Activated naive CD8-positive, alpha-beta T cell treated with anti-CD3 and anti-CD28 coated beads, Interleukin-2, amount 50 U/mL, for 24 hours (primary cell): ENCODE data around the gene HAUS8.
"Not testable (repeated sequence)": the region's sequence is repeated elsewhere in the genome, so short reads cannot be mapped to it uniquely, and the experiment has no call there.

ENCODE experiments used
- ATAC-seq: fragments of 150-1000 bp; cut with Tn5 transposase; one replicate; pipeline ENCODE4 v1.10.0; 2021
- DNase-seq: peaks from one replicate; pipeline ENCODE4 v3.0.0; 2021
- H3K27ac Mint-ChIP-seq: one replicate; pipeline ENCODE4 v1.8.0; 2021; ENCODE audit warnings: mild to moderate bottlenecking, mixed read lengths
- H3K27me3 Mint-ChIP-seq: one replicate; pipeline ENCODE4 v1.8.0; 2021; ENCODE audit warnings: mixed read lengths
- H3K36me3 Mint-ChIP-seq: one replicate; pipeline ENCODE4 v1.8.0; 2021; ENCODE audit warnings: low read depth, mixed read lengths
- H3K4me1 Mint-ChIP-seq: one replicate; pipeline ENCODE4 v1.8.0; 2021; ENCODE audit warnings: mixed read lengths
- H3K4me3 Mint-ChIP-seq: one replicate; pipeline ENCODE4 v1.8.0; 2021; ENCODE audit warnings: mild to moderate bottlenecking, moderate library complexity, mixed read lengths
- H3K9me3 Mint-ChIP-seq: one replicate; pipeline ENCODE4 v1.8.0; 2021; ENCODE audit warnings: mixed read lengths

The HAUS8 gene

DNA sequence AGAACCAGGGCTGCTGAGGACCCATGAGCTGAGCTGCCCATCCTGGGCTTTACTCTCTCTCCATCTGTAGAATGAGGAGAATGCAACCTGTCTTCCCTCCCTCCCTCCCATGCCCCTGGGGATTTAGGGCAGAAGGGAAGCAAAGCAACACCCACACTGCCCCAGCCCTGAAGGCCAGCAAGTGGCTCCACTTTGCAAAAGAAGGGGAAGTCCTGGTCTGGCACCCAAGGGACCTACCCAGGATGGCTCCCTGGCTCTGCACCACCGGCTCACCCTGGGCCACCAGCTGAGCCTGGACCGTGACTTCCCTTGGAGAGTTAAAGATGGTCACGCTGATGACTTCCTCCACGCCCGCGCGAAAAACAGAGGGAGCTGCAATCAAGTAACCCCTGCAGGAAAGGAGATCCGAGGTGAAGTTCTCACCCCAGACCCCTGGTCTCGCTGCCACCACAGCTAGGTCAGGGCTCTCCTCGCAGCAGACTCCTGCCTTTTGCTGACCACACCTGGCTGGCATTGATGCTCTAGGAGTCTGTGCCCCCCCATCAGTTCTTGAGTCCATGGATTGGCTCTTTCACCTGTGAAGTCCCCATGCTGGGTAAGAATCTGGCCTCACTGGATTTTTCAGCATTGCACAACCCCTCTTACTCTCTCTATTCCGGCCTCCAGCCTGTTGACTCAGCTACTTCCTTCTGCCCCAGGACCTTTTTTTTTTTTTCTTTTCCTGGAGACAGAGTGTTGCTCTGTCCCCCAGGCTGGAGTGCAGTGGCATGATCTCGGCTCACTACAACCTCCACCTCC lies 53.3 kb downstream of the HAUS8 start:
- no peak overlapping the region for H3K4me3 Mint-ChIP-seq
- ATAC-seq (no peak), DNase-seq (no peak)
- H3K27me3 Mint-ChIP-seq = peaks cover 7% of the 10 kb centered on the region
- peaks cover 16% of the 10 kb centered on the region for H3K9me3 Mint-ChIP-seq
- no peak overlapping the region for H3K27ac Mint-ChIP-seq
- peaks cover 4% of the 10 kb centered on the region for H3K36me3 Mint-ChIP-seq
- peaks cover 5% of the 10 kb centered on the region for H3K4me1 Mint-ChIP-seq

DNA sequence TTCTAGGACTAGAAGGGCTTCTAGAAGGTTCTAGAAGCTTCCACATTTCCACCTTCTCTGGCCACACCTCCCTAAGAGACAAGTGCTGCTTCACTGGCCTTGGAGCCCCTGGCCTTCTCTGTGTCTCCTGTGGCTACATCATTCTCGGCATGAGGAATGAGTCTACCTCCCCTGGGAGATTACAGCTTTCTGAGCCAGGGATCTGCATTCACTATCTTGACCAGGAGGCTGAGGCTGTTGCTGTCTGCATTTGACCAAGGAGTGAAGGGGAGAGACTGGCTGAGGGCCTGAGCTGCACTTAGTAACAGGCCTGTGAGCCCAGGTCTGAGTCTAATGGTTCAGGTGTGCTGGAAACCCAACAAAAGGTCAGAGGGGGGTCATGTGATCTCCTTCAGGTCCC lies 53.9 kb downstream of the HAUS8 start:
- DNase-seq = no peak
- peaks cover 7% of the 10 kb centered on the region for H3K27me3 Mint-ChIP-seq
- H3K27ac Mint-ChIP-seq = no peak overlapping the region
- no peak for ATAC-seq
- H3K4me3 Mint-ChIP-seq = no peak overlapping the region
- H3K4me1 Mint-ChIP-seq = peaks cover 5% of the 10 kb centered on the region
- peaks cover 16% of the 10 kb centered on the region for H3K9me3 Mint-ChIP-seq
- peaks cover 4% of the 10 kb centered on the region for H3K36me3 Mint-ChIP-seq

GRCh38 chr19:17020823-17021222 lies 54.4 kb downstream of the HAUS8 start:
- Mint-ChIP-seq H3K4me1 (peaks cover under 1% of the 10 kb centered on the region), H3K36me3 (peaks cover 4% of the 10 kb centered on the region), H3K4me3 (no peak overlapping the region), H3K27me3 (peaks cover 2% of the 10 kb centered on the region), H3K27ac (no peak overlapping the region), H3K9me3 (peaks cover 16% of the 10 kb centered on the region)
- DNase-seq (no peak), ATAC-seq (no peak)

- no peak for DNase-seq
- Mint-ChIP-seq H3K36me3 (peaks cover 4% of the 10 kb centered on the region), H3K4me3 (no peak overlapping the region), H3K4me1 (no peaks in the 10 kb centered on the region), H3K27me3 (no peaks in the 10 kb centered on the region), H3K27ac (no peak overlapping the region), H3K9me3 (peaks cover 16% of the 10 kb centered on the region)
- no peak for ATAC-seq
Observed at GRCh38 chr19:17020385-17020784, 54.9 kb downstream of the HAUS8 start.

GRCh38 chr19:17014212-17014861 lies 60.9 kb downstream of the HAUS8 start:
- not testable (repeated sequence) for H3K9me3 Mint-ChIP-seq, H3K36me3 Mint-ChIP-seq, H3K27ac Mint-ChIP-seq, H3K27me3 Mint-ChIP-seq, H3K4me1 Mint-ChIP-seq, DNase-seq, ATAC-seq, H3K4me3 Mint-ChIP-seq

GRCh38 chr19:17011485-17011884 lies 63.8 kb downstream of the HAUS8 start:
- no peak overlapping the region for H3K27ac Mint-ChIP-seq
- no peak overlapping the region for H3K4me3 Mint-ChIP-seq
- no peaks in the 10 kb centered on the region for H3K36me3 Mint-ChIP-seq
- ATAC-seq (no peak), DNase-seq (no peak)
- peaks cover 5% of the 10 kb centered on the region for H3K4me1 Mint-ChIP-seq
- H3K27me3 Mint-ChIP-seq = peaks cover 2% of the 10 kb centered on the region
- peaks cover 6% of the 10 kb centered on the region for H3K9me3 Mint-ChIP-seq

DNA sequence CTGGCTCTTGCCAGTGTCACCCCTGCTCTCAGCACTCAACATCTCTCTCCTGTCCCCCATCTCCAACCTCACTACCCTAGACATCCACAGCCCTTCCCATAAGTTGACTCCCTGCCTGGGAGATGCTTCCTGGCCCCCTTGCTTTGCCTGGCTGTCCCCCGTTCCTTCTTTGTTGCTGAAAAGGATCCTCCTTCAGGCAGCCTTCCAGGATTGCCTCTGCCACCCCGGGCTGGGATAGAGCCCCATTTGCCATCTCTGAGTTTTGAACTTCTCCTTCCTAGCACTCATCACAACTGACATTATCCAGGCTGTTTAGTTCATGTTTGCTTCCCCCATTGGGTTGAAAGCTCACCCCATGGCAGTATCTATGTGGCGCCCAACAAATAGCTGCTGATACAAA lies 68.7 kb downstream of the HAUS8 start:
- no peak overlapping the region for H3K4me3 Mint-ChIP-seq
- ATAC-seq = no peak
- no peak overlapping the region for H3K27ac Mint-ChIP-seq

GRCh38 chr19:17005000-17005399 lies 70.3 kb downstream of the HAUS8 start:
- ATAC-seq (no peak), DNase-seq (no peak)
- Mint-ChIP-seq H3K4me1 (peaks cover 17% of the 10 kb centered on the region), H3K36me3 (no peaks in the 10 kb centered on the region), H3K9me3 (no peaks in the 10 kb centered on the region), H3K27ac (no peak overlapping the region), H3K27me3 (peaks cover under 1% of the 10 kb centered on the region), H3K4me3 (no peak overlapping the region)

More for the DNA sequence above, 68.7 kb downstream of the HAUS8 start:
- H3K27me3 Mint-ChIP-seq = peaks cover 2% of the 10 kb centered on the region
- H3K9me3 Mint-ChIP-seq = no peaks in the 10 kb centered on the region
- DNase-seq = no peak
- no peaks in the 10 kb centered on the region for H3K36me3 Mint-ChIP-seq
- peaks cover 10% of the 10 kb centered on the region for H3K4me1 Mint-ChIP-seq

GRCh38 chr19:17004386-17004785 lies 70.9 kb downstream of the HAUS8 start:
- H3K27me3 Mint-ChIP-seq = no peaks in the 10 kb centered on the region
- H3K4me1 Mint-ChIP-seq = peaks cover 17% of the 10 kb centered on the region
- ATAC-seq (no peak), DNase-seq (no peak)
- no peak overlapping the region for H3K27ac Mint-ChIP-seq
- H3K36me3 Mint-ChIP-seq = no peaks in the 10 kb centered on the region
- H3K4me3 Mint-ChIP-seq = no peak overlapping the region
- H3K9me3 Mint-ChIP-seq = no peaks in the 10 kb centered on the region

DNA sequence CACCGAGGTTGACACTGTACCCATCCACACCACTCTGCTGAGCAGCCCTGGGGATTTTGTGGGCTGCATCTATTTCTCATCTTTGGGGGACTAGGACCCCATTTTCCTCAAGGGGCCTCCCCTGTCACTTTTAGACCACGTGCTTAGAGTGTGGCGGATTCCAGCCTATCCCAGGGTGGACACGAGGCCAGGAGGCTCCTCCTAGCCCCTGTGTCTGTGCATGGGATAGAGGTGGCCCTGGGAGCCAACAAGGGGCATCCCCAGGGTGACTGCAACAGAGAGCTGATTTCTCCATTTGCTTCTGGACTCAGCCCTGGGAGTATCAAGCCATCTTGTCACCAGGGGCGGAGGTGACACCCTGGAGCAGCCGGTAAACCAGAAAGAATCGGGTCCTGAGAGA lies 72.8 kb downstream of the HAUS8 start:
- no peak overlapping the region for H3K4me3 Mint-ChIP-seq
- DNase-seq (no peak), ATAC-seq (no peak)
- peaks cover 7% of the 10 kb centered on the region for H3K9me3 Mint-ChIP-seq
- peaks cover 17% of the 10 kb centered on the region for H3K4me1 Mint-ChIP-seq
- no peaks in the 10 kb centered on the region for H3K27me3 Mint-ChIP-seq
- H3K36me3 Mint-ChIP-seq = no peaks in the 10 kb centered on the region
- no peak overlapping the region for H3K27ac Mint-ChIP-seq

DNA sequence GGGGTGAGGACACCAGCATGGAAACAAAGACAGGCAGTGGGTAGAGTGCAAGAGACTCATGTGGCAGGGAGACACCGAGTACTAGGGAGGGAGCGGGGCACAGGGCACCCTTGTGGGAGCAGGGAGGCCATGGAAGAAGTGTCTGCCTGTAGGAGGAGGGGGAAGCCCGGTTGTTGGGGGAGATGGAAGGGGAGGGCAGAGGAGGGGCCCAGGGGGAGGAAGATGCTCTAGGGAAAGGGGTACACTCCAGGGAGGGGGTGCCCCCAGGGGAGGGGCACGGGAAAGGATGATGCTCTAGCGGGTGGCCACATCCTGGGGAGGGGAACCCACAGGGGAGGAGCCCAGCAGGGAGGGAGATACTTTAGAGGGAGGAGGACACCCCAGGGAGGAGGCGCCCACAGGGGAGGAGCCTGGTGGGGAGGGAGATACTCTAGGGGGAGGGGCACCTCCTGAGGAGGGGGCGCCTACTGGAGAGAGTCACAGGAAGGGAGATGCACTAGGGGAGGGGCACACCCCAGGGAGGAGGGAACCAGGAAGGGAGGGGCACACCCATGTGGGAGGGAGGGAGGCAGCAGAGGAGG lies 73.6 kb downstream of the HAUS8 start:
- Mint-ChIP-seq H3K9me3 (peaks cover 7% of the 10 kb centered on the region), H3K36me3 (no peaks in the 10 kb centered on the region), H3K4me1 (peaks cover 17% of the 10 kb centered on the region), H3K4me3 (peak overlapping the region; percentile 37), H3K27ac (peak overlapping the region; percentile 4), H3K27me3 (no peaks in the 10 kb centered on the region)
- DNase-seq = peak; percentile 73
- ATAC-seq = peak; percentile 87
